Measurements from ENCODE around the gene PLCB2. TPM values are rescaled to one million over a fixed set of nuclear protein-coding genes. Genes with fewer than 3 reads are reported as not detected.

PLCB2 gene
- total and polyA plus RNA-seq, 2 experiments from 2014 or later: 9.5 to 13.8 TPM

GRCh38 chr15:40295877-40296560, 11.7 kb downstream of the PLCB2 start:
- H3K79me2 ChIP-seq (replicated peaks; ENCODE audit: insufficient read depth): no peaks in the 10 kb centered on the region
- H3K4me3 Mint-ChIP-seq: no peak overlapping the region
- H3K9me2 ChIP-seq (ENCODE audit: insufficient read depth): no peaks in the 10 kb centered on the region
- H3K27ac ChIP-seq (ENCODE audit: low read depth): no peak overlapping the region
- no peak overlapping the region for H3K27ac Mint-ChIP-seq
- no peak for ATAC-seq
- no peak for TF ChIP-seq CREB1 (CRISPR knock-in tag; IDR thresholded peaks at IDR 0.05; ENCODE audit: low read depth)
- TF ChIP-seq REST (IDR thresholded peaks at IDR 0.05; ENCODE audit: unreplicated experiment): no peak
- no peak for TF ChIP-seq STAT1 (IDR thresholded peaks at IDR 0.05; ENCODE audit: unreplicated experiment)
- no peak for TF ChIP-seq EZH2phosphoT487 (IDR thresholded peaks at IDR 0.05; ENCODE audit: unreplicated experiment)
- no peak for TF ChIP-seq POLR2AphosphoS5 (IDR thresholded peaks at IDR 0.05; ENCODE audit: low read depth)
- no peak for TF ChIP-seq ZNF331 (CRISPR knock-in tag; IDR thresholded peaks at IDR 0.05; ENCODE audit: low read depth)
- H4K20me1 ChIP-seq (replicated peaks; ENCODE audit: insufficient read depth): no peaks in the 10 kb centered on the region
- no peak overlapping the region for H2AFZ ChIP-seq
- no peak overlapping the region for H3K4me2 ChIP-seq
- H3K4me1 Mint-ChIP-seq: peaks cover 24% of the 10 kb centered on the region
- peaks cover 38% of the 10 kb centered on the region for H3K27me3 Mint-ChIP-seq (ENCODE audit: insufficient read depth, low read depth, poor library complexity)
- H3K9me3 Mint-ChIP-seq: peaks cover 15% of the 10 kb centered on the region
- peaks cover 12% of the 10 kb centered on the region for H3K36me3 Mint-ChIP-seq (ENCODE audit: low read depth)
- no peak overlapping the region for H3K4me3 ChIP-seq
- H3K4me1 ChIP-seq (ENCODE audit: insufficient read depth): peaks cover 6% of the 10 kb centered on the region; the same call in 1 of the 2 replicates
- H3K36me3 ChIP-seq (ENCODE audit: insufficient read depth): no peaks in the 10 kb centered on the region
- peaks cover 27% of the 10 kb centered on the region for H3K27me3 ChIP-seq (ENCODE audit: insufficient read depth)
- H3F3A ChIP-seq (replicated peaks; ENCODE audit: low read depth): no peaks in the 10 kb centered on the region
- no peak for DNase-seq (ENCODE audit: low spot score)

GRCh38 chr15:40295297-40295696, 12.4 kb downstream of the PLCB2 start:
- Mint-ChIP-seq H3K9me3 (peaks cover 11% of the 10 kb centered on the region), H3K4me3 (no peak overlapping the region), H3K27me3 (ENCODE audit: insufficient read depth, low read depth, poor library complexity) (peaks cover 41% of the 10 kb centered on the region), H3K36me3 (ENCODE audit: low read depth) (peaks cover 8% of the 10 kb centered on the region; the same call in 2 of the 3 replicates), H3K27ac (no peak overlapping the region), H3K4me1 (peaks cover 23% of the 10 kb centered on the region)
- DNase-seq (ENCODE audit: low spot score): no peak
- H3K79me2 ChIP-seq (replicated peaks; ENCODE audit: insufficient read depth): no peaks in the 10 kb centered on the region
- H3K27ac ChIP-seq (ENCODE audit: low read depth): no peak overlapping the region
- no peak overlapping the region for H2AFZ ChIP-seq
- no peaks in the 10 kb centered on the region for H4K20me1 ChIP-seq (replicated peaks; ENCODE audit: insufficient read depth)
- peaks cover 33% of the 10 kb centered on the region for H3K27me3 ChIP-seq (ENCODE audit: insufficient read depth)
- no peak overlapping the region for H3K4me3 ChIP-seq
- peaks cover 10% of the 10 kb centered on the region; the same call in 1 of the 2 replicates for H3K4me1 ChIP-seq (ENCODE audit: insufficient read depth)
- H3F3A ChIP-seq (replicated peaks; ENCODE audit: low read depth): no peaks in the 10 kb centered on the region
- H3K4me2 ChIP-seq: no peak overlapping the region
- no peaks in the 10 kb centered on the region for H3K36me3 ChIP-seq (ENCODE audit: insufficient read depth)
- H3K9me2 ChIP-seq (ENCODE audit: insufficient read depth): no peaks in the 10 kb centered on the region
- no peak for ATAC-seq
- TF ChIP-seq CREB1 (CRISPR knock-in tag; IDR thresholded peaks at IDR 0.05; ENCODE audit: low read depth) (no peak), NANOG (IDR thresholded peaks at IDR 0.05; ENCODE audit: borderline replicate concordance) (no peak), EZH2phosphoT487 (IDR thresholded peaks at IDR 0.05; ENCODE audit: unreplicated experiment) (no peak), ETS1 (IDR thresholded peaks at IDR 0.05) (no peak), ZNF462 (CRISPR knock-in tag; IDR thresholded peaks at IDR 0.05) (no peak), POLR2AphosphoS5 (IDR thresholded peaks at IDR 0.05; ENCODE audit: low read depth) (no peak), JUNB (IDR thresholded peaks at IDR 0.05; ENCODE audit: unreplicated experiment) (no peak)

Measured in GM23338 (cell line).